Measurements from ENCODE around the gene CCL1.

- TF ChIP-seq TAF1 (IDR thresholded peaks at IDR 0.05; ENCODE audit: borderline replicate concordance, low read depth, low read length) (no peak), GABPA (IDR thresholded peaks at IDR 0.05; ENCODE audit: low read depth) (no peak), MAX (IDR thresholded peaks at IDR 0.05; ENCODE audit: low read depth) (no peak), JUND (IDR thresholded peaks at IDR 0.05) (no peak), TEAD4 (IDR thresholded peaks at IDR 0.05; ENCODE audit: borderline replicate concordance, insufficient read depth) (no peak), RFX5 (IDR thresholded peaks at IDR 0.05; ENCODE audit: low read length) (no peak), FOXM1 (IDR thresholded peaks at IDR 0.05; ENCODE audit: low read depth) (no peak), POLR2AphosphoS5 (IDR thresholded peaks at IDR 0.05; ENCODE audit: low read depth, low read length) (no peak)
- TF ChIP-seq, protein P1, sequence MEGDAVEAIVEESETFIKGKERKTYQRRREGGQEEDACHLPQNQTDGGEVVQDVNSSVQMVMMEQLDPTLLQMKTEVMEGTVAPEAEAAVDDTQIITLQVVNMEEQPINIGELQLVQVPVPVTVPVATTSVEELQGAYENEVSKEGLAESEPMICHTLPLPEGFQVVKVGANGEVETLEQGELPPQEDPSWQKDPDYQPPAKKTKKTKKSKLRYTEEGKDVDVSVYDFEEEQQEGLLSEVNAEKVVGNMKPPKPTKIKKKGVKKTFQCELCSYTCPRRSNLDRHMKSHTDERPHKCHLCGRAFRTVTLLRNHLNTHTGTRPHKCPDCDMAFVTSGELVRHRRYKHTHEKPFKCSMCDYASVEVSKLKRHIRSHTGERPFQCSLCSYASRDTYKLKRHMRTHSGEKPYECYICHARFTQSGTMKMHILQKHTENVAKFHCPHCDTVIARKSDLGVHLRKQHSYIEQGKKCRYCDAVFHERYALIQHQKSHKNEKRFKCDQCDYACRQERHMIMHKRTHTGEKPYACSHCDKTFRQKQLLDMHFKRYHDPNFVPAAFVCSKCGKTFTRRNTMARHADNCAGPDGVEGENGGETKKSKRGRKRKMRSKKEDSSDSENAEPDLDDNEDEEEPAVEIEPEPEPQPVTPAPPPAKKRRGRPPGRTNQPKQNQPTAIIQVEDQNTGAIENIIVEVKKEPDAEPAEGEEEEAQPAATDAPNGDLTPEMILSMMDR (IDR thresholded peaks at IDR 0.05): no peak
Observed at GRCh38 chr17:34406226-34406625, 43.2 kb upstream of the CCL1 start.

Measured in SK-N-SH (cell line).